8988T (cell line): Measurements from ENCODE around the gene NIT2.
"Not testable (repeated sequence)": the region's sequence is repeated elsewhere in the genome, so short reads cannot be mapped to it uniquely, and the experiment has no call there.

ENCODE experiments used
- DNase-seq: peaks from one replicate; pipeline ENCODE4 v3.0.0; 2011

NIT2 gene

DNA sequence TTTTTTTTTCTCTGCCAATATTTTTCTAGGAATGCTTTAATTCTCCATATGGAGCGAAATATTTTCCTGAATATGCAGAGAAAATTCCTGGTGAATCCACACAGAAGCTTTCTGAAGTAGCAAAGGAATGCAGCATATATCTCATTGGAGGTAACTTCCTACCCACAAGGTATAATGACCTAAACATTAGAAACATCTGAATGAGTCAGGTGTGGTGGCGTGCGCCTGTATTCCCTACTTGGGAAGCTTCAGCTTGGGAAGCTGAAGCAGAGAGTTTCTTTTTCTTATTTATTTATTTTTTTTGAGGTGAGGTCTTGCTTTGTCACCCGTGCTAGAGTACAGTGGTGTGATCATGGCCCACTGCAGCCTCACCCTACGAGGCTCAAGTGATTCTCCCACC, 5.2 kb downstream of the NIT2 start:
- no peak for DNase-seq

GRCh38 chr3:100340527-100340926, 6.0 kb downstream of the NIT2 start:
- DNase-seq = no peak

- no peak for DNase-seq
Measured at GRCh38 chr3:100348727-100349126, 14.2 kb downstream of the NIT2 start.

DNA sequence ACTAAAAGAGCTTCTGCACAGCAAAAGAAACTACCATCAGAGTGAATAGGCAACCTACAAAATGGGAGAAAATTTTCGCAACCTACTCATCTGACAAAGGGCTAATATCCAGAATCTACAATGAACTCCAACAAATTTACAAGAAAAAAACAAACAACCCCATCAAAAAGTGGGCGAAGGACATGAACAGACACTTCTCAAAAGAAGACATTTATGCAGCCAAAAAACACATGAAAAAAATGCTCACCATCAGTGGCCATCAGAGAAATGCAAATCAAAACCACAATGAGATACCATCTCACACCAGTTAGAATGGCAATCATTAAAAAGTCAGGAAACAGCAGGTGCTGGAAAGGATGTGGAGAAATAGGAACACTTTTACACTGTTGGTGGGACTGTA, 17.2 kb downstream of the NIT2 start:
- DNase-seq = not testable (repeated sequence)

- no peak for DNase-seq
Measured at GRCh38 chr3:100352296-100353231, 18.0 kb downstream of the NIT2 start.

GRCh38 chr3:100354850-100355249, 20.3 kb downstream of the NIT2 start:
- DNase-seq = no peak

DNA sequence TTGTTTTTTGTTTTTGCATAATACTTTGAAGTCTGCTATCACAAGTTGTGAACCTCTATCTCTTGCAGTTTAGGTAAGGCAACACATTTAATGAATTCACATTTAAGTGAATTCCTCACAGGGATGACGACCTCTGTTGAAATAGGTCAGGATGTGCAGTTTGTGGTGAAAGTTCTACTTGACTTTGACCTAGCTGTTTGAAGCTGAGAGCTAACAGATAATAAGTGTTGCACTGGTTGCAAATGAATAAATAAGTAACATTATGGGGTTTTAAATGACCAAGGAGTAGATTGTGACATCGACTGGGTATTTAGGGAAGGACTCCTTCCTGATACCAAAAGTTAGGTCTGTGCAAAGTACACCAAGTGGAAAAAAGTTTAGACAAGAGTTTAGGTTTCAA, 23.9 kb downstream of the NIT2 start:
- no peak for DNase-seq

GRCh38 chr3:100359035-100359434, 24.5 kb downstream of the NIT2 start:
- DNase-seq = no peak

DNA sequence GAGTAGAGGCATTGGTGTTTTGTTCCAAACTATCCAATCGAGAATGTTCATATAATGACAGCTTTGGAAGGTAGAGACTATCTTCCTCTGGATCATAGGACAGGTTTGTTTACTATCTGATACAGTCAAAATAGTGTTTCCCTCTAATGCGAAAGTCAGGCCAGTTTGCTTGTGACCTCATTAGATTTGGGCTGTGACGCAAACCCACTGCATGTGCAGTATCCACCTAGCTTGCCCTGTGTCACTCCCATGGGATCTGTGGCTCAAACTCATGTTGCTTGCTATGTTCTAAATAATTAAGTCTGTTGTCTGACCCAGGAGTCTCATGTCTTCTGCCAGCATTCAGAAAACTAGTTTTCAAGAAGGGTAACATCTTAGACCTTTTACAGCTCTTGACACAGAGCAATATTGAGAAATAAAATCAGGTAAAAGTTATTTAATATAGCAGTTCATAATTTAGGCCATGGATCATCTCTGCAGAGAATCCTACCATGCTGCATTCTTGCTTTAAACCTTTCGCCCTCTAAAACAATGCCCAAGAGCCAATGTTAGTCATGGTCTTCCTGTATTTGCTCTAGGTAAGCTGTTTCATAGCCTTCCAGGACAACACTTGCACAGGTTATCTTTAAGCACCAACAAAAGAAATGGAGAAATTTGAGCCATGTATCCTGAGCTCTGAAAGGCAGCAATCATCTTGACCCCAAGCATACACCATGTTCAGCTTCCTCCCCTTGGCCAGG, 26.4 kb downstream of the NIT2 start:
- no peak for DNase-seq

DNA sequence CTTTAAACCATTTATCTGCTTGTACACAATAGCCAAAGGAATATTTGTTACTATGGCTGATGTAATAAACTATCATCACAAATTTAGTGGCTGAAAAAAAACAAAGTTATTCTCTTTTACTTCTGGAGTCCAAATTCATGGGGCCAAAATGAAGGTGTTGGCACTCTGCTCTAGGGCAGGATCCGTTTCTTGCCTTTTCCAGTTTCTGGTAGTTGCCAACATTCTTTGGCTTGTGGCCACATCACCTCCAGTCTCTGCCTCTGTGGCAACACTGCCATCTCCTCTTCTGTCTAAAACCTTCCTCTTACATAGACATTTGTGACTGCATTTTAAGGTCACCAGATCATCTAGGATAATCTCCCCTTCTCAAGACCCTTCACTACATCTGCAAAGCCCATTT, 27.3 kb downstream of the NIT2 start:
- no peak for DNase-seq

DNA sequence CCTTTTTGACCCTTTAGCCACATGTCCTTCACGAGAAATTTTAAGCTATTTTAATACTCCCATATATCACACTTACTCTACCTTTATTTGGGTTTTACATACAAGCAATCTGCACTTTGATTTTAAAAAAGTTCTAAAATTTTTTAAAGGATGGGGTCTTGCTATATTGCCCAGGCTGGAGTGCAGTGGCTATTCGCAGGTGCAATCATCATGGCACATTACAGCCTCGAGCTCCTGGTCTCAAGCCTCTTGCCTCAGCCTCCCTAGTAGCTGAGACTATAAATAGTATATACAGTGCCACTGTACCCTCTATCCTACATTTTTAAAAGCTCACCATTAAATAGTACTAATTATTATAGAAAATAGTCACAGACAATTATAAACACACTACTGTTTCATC, 29.9 kb downstream of the NIT2 start:
- DNase-seq = no peak

DNA sequence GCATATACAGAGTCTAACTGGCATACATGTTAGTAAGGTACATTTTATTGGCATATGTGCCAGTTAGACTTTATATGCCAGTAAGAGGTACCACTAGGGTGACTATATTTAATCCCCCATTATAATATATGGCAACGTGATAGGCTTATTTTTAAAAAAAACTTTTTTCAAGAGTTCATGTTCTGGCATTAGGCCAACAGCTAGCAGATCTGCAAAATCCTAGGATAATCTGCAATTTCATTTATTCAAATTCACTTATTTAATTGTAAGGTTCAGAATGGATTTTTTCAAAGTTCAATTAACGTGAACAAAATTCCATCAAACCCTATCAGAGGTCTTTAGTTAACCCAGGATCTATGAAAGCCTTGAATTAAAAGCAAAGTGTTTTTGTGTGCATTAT, 31.9 kb downstream of the NIT2 start:
- DNase-seq = no peak

DNA sequence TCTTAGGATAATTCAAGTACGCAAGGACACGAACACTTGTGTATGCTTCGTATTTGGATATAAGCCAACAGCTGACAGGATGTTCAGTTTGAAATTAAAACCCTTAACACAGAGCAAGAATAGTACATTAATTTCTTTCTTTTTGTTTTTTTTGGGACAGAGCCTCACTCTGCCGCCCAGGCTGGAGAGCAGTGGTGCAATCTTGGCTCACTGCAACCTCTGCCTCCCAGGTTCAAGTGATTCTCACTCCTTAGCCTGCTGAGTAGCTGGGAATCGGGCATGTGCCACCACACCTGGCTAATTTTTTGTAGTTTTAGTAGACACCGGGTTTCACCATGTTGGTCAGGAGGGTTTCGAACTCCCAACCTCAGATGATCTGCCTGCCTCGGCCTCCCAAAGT, 33.9 kb downstream of the NIT2 start:
- DNase-seq = no peak

GRCh38 chr3:100370756-100371155, 36.2 kb downstream of the NIT2 start:
- DNase-seq = no peak

DNA sequence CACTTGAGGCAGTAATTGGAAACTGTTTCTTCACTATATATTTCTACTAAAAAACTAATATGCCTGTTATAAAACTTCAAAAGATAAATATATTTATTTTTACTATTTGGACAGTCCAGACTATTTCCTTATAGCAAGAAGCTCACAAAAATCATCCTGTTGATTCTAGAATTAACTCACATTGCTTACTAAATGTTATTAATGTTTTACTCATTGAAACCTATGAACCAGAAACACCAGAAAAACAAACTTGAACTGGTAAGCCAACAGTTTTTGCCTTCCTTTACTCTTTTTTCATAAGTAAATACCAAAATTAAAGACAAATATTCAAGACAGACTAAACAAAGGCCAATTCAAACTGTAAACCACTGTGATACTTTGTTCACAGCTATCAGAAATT, 40.0 kb downstream of the NIT2 start:
- no peak for DNase-seq

- DNase-seq = no peak
Measured at GRCh38 chr3:100376301-100376700, 41.7 kb downstream of the NIT2 start.

DNA sequence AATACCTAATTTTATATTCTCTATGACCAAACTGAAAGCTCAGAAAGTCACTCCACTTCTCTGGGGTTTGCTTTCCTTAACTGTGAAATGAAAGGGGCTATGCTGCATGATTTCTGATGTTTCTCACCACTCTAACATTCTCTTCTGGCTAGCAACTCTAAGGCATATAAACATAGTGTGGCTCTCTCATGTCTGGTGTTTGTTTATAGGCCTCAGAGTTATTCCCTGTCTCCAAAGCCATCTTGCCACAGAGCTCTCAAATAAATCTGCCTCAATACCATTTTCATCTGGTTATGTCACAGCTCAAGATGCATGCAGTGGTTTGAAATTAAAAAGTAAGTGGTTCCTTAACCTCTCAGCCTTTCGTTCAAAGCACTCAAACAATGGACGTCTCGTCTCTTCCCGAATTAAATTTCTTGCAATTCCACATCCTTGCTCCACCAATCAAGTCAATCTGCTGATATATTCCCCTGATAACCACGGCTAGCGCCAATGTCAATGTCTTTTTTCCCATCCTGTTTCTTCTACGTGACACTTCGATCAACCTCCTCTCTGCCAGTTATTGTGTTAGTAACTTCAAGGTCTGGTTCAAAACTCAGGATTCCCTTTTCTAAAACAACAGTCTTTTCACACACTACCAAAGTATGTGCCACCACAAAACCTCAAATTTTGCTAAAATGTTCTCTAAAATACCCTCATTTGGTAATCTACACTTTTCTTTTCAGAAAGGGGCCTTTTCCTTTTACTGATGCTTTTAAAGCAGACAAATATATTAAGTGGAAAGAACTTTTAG, 50.4 kb downstream of the NIT2 start:
- DNase-seq = no peak

- no peak for DNase-seq
Measured at GRCh38 chr3:100386437-100387074, 52.0 kb downstream of the NIT2 start.

GRCh38 chr3:100389025-100389424, 54.5 kb downstream of the NIT2 start:
- DNase-seq = no peak

DNA sequence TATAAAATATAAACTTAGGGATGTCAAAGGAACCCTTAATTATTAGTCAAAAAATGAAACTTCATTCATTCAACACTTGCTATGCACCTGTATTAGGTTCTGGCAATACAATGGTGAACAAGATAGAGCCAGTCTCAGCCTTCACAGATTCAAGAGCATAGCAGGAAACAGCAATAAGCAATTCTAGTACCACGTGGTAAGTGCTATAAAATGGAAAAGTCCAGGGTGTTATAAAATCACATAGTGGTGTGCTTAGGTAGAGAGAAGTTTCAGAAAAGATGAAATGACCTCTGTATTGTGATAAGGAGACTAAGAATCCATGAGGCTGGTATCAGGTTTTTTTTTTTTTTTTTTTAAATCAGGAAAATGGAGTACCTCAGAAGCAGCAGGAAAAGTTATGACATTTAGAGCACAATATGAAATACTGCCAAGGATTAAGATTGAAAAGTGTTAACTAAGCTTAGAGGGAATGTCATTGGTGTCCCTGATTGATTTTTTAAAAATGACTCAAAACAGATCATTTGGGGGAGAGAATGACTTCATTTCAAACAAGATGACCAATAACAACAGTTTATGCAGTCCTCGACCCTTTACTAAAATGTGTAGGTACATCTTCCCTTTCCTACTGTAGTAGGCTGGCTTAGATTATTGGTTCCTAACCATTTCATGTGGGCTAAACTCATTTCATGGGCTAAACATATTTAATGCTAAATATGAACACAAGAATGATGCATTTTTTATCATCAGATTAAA, 61.3 kb downstream of the NIT2 start:
- DNase-seq = no peak

DNA sequence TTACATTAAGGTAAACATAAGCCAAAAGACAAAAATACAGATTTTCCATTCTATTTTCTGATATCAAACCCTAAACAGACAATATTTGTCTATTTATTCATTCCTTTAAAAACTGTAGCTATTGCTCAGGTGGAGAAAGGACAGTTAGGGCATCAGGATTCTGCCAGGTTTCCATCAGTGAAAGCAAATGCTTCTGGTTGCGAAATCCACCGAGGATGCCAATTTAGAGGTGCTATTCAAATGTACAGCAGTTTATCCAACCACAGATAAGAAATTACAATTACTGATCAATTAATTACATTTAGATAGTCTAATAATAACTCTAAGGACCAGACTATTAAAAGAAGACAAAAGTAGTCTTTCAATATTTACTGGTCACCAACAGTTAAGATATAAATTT, 62.4 kb downstream of the NIT2 start:
- no peak for DNase-seq
